Heart left ventricle (tissue), 16 donors: ENCODE measurements around the gene C14orf132. TPM values are rescaled to one million over a fixed set of nuclear protein-coding genes. Genes with fewer than 3 reads are reported as not detected.

Source experiments
- ATAC-seq, 4 donors: fragments of 200-7000 bp; cut with Tn5 transposase; one replicate each; pipeline ENCODE4 v1.9.1; 2020 to 2022; ENCODE audit warnings: moderate library complexity in 4 of 4, mild to moderate bottlenecking in 3 of 4, moderate number of reproducible peaks in 1 of 4
- DNase-seq, 5 donors: peaks; one replicate each; pipeline ENCODE4 v3.0.0-alpha.2; 2020
- H3K27ac ChIP-seq, 12 donors: fragments of 200-600 bp; sonication (generic) in 4 of 12; one replicate each; pipeline versions ENCODE4 v1.5.0 to v1.8.0; 2016 to 2022; ENCODE audit warnings: mild to moderate bottlenecking in 2 of 12
- H3K27me3 ChIP-seq, 9 donors: fragments of 200-600 bp; sonication (generic) in 2 of 9; one replicate each; pipeline versions ENCODE4 v1.5.1 to v1.8.0; 2016 to 2022; ENCODE audit warnings: mild to moderate bottlenecking in 3 of 9
- H3K36me3 ChIP-seq, 9 donors: fragments of 200-600 bp; sonication (generic) in 2 of 9; one replicate each; pipeline versions ENCODE4 v1.5.0 to v1.8.0; 2018 to 2022; ENCODE audit warnings: mild to moderate bottlenecking in 2 of 9
- H3K4me1 ChIP-seq, 12 donors: fragments of 200-600 bp; sonication (generic) in 4 of 12; one replicate each; pipeline versions ENCODE4 v1.5.0 to v1.8.0; 2016 to 2022; ENCODE audit warnings: mild to moderate bottlenecking in 3 of 12
- H3K4me3 ChIP-seq, 12 donors: fragments of 200-600 bp; sonication (generic) in 4 of 12; one replicate each; pipeline versions ENCODE4 v1.5.0 to v1.8.0; 2017 to 2022; ENCODE audit warnings: mild to moderate bottlenecking in 9 of 12, moderate library complexity in 4 of 12
- H3K9me3 ChIP-seq, 12 donors: fragments of 200-600 bp; sonication (generic) in 4 of 12; one replicate each; pipeline versions ENCODE4 v1.5.0 to v1.8.0; 2016 to 2022; ENCODE audit warnings: mild to moderate bottlenecking in 1 of 12
- POLR2A ChIP-seq, 2 donors: fragments of 450-650 bp; IDR thresholded peaks; one replicate each; pipeline ENCODE4 v1.6.1; 2017; ENCODE audit warnings: antibody characterized with exemption in 2 of 2, mild to moderate bottlenecking in 2 of 2, moderate library complexity in 2 of 2
- WGBS, 4 donors: extraction: QIAGEN DNeasy Blood & Tissue Kit in 2 of 4; methylation state at CpG; one replicate each; pipeline versions ENCODE4 v1.1.5 to v1.1.7; 2013 to 2018; 5-methylcytosine and 5-hydroxymethylcytosine counted together
- intact Hi-C, 10 donors: fragments of 100-400 bp; cut with DNase I; formaldehyde crosslinking; loops; one replicate each; pipeline versions ENCODE4 v1.11.1 to v1.14.2; 2022
- polyA plus RNA-seq, 2 donors: library from polyadenylated mRNA; stranded (reverse); fragments of 200-250 nt; gene quantifications; one replicate each; pipeline ENCODE4 v1.2.3, GENCODE V29; 2013
- total RNA-seq, 9 donors: library from RNA; depleted of rRNA in 2 of 9; stranded (reverse); fragments of >200 nt in 2 of 9; fragmentation: NEBNext Ultra II Directional in 3 of 9; extraction: Animal tissue kit (Norgen Biotek cat#: 25700) in 3 of 9; gene quantifications; one replicate each; pipeline versions ENCODE4 v1.1.0 to v1.2.4, GENCODE V29; 2016 to 2023
- TF ChIP-seq, protein P1 (sequence below), 12 donors: fragments of 200-600 bp; sonication (generic) in 4 of 12; IDR thresholded peaks; one replicate each; pipeline versions ENCODE4 v1.5.0 to v1.8.0; 2018 to 2022; ENCODE audit warnings: antibody characterized with exemption in 12 of 12, mild to moderate bottlenecking in 5 of 12
- donor health status: ischemic (EF 13 %, LVEDD 7.1; RV severe dilation, severe dysfunction).
- donor health status: healthy with polysubstance abuse.
- donor health status: DM: no; HTN: yes; CAD: no.
- donor health status: DM: no; HTN: no; CAD: no.
- donor health status: ischemic (EF 25% LVEDD 6.9; RV normal size, moderate dysfunction).
- donor health status: ischemic (EF 25% LVEDD 5.7; RV mildly dilated, moderate dysfunction).
- donor health status: healthy.
- donor health status: DM: yes; HTN: yes; CAD: no.
- donor health status: ischemic (EF 35%, LVEDD 5.7; RV mildly dilated, moderate dysfunction).
- donor health status: nonischemic (EF 11% LVEDD 7.7; RV severe dilation, severe dysfunction).
- donor health status: DM: yes; HTN: yes; CAD: no.
- donor health status: PGD.
- donor health status: ischemic (EF 29% LVEDD 5.4; RV normal size, mild dysfunction).
- donor health status: nonischemic (EF 23%, LVEDD 6.1; RV moderate dilation, normal function).

C14orf132 gene
- total and polyA plus RNA-seq, 11 donors: 0.76 to 14.9 (median 1.8) TPM

- 86 to 96% (median 91%) methylated on average over 2 of the region's 2 CpGs for WGBS, 4 donors
- no peaks in the 10 kb centered on the region for H3K36me3 ChIP-seq
- TF ChIP-seq, protein P1, sequence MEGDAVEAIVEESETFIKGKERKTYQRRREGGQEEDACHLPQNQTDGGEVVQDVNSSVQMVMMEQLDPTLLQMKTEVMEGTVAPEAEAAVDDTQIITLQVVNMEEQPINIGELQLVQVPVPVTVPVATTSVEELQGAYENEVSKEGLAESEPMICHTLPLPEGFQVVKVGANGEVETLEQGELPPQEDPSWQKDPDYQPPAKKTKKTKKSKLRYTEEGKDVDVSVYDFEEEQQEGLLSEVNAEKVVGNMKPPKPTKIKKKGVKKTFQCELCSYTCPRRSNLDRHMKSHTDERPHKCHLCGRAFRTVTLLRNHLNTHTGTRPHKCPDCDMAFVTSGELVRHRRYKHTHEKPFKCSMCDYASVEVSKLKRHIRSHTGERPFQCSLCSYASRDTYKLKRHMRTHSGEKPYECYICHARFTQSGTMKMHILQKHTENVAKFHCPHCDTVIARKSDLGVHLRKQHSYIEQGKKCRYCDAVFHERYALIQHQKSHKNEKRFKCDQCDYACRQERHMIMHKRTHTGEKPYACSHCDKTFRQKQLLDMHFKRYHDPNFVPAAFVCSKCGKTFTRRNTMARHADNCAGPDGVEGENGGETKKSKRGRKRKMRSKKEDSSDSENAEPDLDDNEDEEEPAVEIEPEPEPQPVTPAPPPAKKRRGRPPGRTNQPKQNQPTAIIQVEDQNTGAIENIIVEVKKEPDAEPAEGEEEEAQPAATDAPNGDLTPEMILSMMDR (IDR thresholded peaks at IDR 0.05): no peak
- no peak for TF ChIP-seq POLR2A (IDR thresholded peaks at IDR 0.05)
- ATAC-seq: no peak
- no peaks in the 10 kb centered on the region for H3K4me1 ChIP-seq
- no peak overlapping the region for H3K4me3 ChIP-seq
- H3K9me3 ChIP-seq: no peaks in the 10 kb centered on the region
- no peak overlapping the region for H3K27ac ChIP-seq
- H3K27me3 ChIP-seq: peaks cover 4 to 55% (median 12%) of the 10 kb centered on the region in 9 donors
- intact Hi-C loops: no loop called here
- DNase-seq: no peak
These were observed 21.3 kb upstream of the C14orf132 start for GRCh38 chr14:96017882-96018281.

DNA sequence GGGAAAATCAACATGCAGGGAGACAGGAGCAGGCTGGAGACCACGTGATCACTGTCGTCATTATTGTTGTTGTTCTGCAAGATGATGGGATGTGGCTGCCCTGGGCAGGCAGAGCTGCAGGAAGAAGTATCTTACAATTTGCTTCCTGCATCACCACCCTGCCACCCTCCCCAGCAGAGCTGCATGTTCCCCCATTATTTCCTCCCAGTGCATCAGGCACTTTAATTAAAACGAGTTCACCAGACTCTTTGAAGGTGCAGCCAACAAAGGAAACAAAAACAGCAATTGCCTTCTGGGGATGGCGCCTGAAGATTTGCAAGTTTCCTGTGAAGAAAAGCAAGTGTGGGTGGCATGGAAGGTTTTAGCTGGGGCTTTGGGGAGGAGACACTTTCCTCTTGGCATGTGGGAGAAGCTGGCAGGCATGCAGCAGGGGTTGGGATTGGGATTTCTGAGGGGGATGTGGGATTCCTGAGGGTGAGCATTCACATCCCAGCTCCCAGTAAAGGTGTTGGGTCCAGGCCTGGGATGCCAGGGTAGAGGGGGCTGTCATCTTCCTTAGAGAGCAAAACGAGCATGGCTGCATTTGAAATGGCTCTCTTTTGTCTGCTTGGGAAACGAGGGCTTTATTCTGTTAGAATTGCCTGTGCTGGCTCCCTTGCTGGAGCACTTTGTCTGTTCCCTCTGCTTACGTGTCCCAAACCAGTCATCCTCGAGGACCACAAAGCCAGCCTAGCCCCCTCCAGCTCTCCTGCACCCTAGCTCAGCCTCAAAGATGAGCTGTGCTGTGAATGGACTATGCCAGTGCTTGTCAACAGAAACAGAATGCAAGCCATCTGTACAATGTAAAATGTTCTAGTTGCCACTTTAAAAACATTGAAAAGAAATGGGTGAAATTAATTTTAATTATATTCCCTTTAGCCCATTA, 11.5 kb upstream of the C14orf132 start:
- H3K4me3 ChIP-seq: no peak overlapping the region
- intact Hi-C loops: no loop called here
- 31 to 53% (median 38%) methylated on average over 8 of the region's 8 CpGs for WGBS, 4 donors
- TF ChIP-seq POLR2A (IDR thresholded peaks at IDR 0.05): no peak
- TF ChIP-seq, protein P1 (IDR thresholded peaks at IDR 0.05): no peak
- no peaks in the 10 kb centered on the region for H3K9me3 ChIP-seq
- no peak overlapping the region for H3K27ac ChIP-seq
- H3K27me3 ChIP-seq: peaks cover 0 to 24% (median 3%) of the 10 kb centered on the region in 9 donors
- H3K4me1 ChIP-seq: no peaks in the 10 kb centered on the region
- no peaks in the 10 kb centered on the region for H3K36me3 ChIP-seq
- no peak for ATAC-seq
- no peak for DNase-seq

DNA sequence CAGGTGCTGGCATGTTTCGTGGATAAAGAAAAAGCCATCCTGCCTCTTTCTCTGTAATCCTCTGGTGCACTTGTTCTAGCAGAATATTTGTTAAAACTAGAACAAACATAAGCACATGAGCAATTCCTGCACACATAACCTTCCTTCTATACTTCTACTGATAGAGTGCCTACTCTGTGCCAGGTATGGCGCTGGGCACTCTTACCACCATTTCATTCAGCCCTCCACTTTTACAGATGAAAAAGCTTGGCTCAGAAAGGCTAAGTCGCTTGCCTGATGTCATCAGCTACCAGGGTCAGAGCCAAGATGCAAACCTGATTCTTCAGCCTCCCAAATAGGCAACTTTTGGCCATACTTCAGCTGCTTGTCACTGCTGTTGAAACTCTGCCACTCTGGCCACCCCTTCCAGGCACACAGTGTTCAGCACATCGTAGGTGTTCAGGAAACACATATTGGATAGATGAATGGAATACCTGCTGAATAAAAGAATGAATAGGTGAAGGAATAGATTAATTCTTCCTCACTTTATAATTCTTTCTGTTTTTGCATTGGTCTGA, 10.0 kb upstream of the C14orf132 start:
- Histone ChIP-seq H3K4me3 (no peak overlapping the region), H3K9me3 (no peaks in the 10 kb centered on the region), H3K27ac (no peak overlapping the region), H3K4me1 (no peaks in the 10 kb centered on the region), H3K36me3 (no peaks in the 10 kb centered on the region), H3K27me3 (peaks cover 0 to 17% (median 3%) of the 10 kb centered on the region in 9 donors)
- whole genome bisulfite sequencing, 4 donors: 82 to 90% (median 89%) methylated on average over 4 of the region's 4 CpGs
- no peak for TF ChIP-seq POLR2A (IDR thresholded peaks at IDR 0.05)
- TF ChIP-seq, protein P1 (IDR thresholded peaks at IDR 0.05): no peak
- ATAC-seq (no peak), DNase-seq (no peak)
- intact Hi-C loops: no loop called here

- no peak for ATAC-seq
- 68 to 87% (median 80%) methylated on average over 11 of the region's 11 CpGs for WGBS, 4 donors
- intact Hi-C loops: no loop called here
- Histone ChIP-seq H3K27ac (no peak overlapping the region), H3K9me3 (no peaks in the 10 kb centered on the region), H3K36me3 (no peaks in the 10 kb centered on the region), H3K4me1 (no peaks in the 10 kb centered on the region), H3K27me3 (peaks cover 0 to 16% (median 3%) of the 10 kb centered on the region in 9 donors), H3K4me3 (no peak overlapping the region)
- TF ChIP-seq POLR2A (IDR thresholded peaks at IDR 0.05): no peak
- TF ChIP-seq, protein P1 (IDR thresholded peaks at IDR 0.05): no peak
- no peak for DNase-seq
These were observed 8.9 kb upstream of the C14orf132 start for GRCh38 chr14:96030108-96030760.
